ENCODE measurements around the gene MAPK10.

DNA sequence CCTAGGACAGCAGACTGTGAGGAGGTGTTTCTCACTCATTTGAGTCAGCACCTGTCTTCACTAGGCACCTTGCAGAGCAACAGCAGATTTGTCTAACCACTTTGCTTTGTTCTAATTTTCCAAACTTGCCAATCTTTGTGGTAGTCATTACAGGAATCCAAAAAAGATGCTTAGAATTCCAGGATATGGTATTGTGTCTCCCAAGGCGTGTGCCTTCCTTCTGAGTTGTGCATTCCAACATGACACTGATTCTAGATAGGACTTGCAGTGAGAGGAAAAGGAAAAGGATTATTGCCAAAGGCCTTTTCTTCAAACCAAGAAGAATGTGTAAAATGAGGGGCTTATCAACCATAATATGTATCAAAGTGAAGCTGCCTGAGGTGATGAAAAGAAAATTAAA, 126.2 kb downstream of the MAPK10 start:
- TF ChIP-seq CTCF (conservative IDR thresholded peaks at IDR 0.05; ENCODE audit: low read depth, low read length): no peak
- TF ChIP-seq EZH2 (IDR thresholded peaks at IDR 0.05; ENCODE audit: low read length, unreplicated experiment): no peak
- TF ChIP-seq EZH2phosphoT487 (IDR thresholded peaks at IDR 0.05; ENCODE audit: borderline replicate concordance, low read length): no peak

Measured in PC-3 (cell line).